Stimulated activated naive B cell treated with anti-CD40 and anti-IgM and Interleukin-4, amounts not matched to agents 10 μg/mL and 1 μg/mL and 100 μg/mL, for 72 hours (primary cell): ENCODE data around the gene KAZALD1.

ENCODE experiments used
- ATAC-seq, 2 donors: fragments of 150-1000 bp; cut with Tn5 transposase; replicated peaks; 2 replicates each; pipeline ENCODE4 v1.10.0; 2021; ENCODE audit warnings: moderate library complexity in 1 of 2
- DNase-seq: peaks from one replicate; pipeline ENCODE4 v3.0.0; 2021
- H3K27ac Mint-ChIP-seq: one replicate; pipeline ENCODE4 v1.8.0; 2022; ENCODE audit warnings: mild to moderate bottlenecking, mixed read lengths
- H3K27me3 Mint-ChIP-seq, 2 donors: one replicate each; pipeline ENCODE4 v1.8.0; 2022; ENCODE audit warnings: mixed read lengths in 2 of 2
- H3K36me3 Mint-ChIP-seq, 2 donors: one replicate each; pipeline ENCODE4 v1.8.0; 2022; ENCODE audit warnings: mixed read lengths in 2 of 2, mild to moderate bottlenecking in 1 of 2
- H3K4me1 Mint-ChIP-seq, 2 donors: one replicate each; pipeline ENCODE4 v1.8.0; 2022; ENCODE audit warnings: mixed read lengths in 2 of 2, mild to moderate bottlenecking in 1 of 2
- H3K4me3 Mint-ChIP-seq, 2 donors: one replicate each; pipeline ENCODE4 v1.8.0; 2022; ENCODE audit warnings: mild to moderate bottlenecking in 2 of 2, mixed read lengths in 2 of 2, moderate library complexity in 1 of 2
- H3K9me3 Mint-ChIP-seq, 2 donors: one replicate each; pipeline ENCODE4 v1.8.0; 2022; ENCODE audit warnings: mixed read lengths in 2 of 2, mild to moderate bottlenecking in 1 of 2

The KAZALD1 gene, protein sequence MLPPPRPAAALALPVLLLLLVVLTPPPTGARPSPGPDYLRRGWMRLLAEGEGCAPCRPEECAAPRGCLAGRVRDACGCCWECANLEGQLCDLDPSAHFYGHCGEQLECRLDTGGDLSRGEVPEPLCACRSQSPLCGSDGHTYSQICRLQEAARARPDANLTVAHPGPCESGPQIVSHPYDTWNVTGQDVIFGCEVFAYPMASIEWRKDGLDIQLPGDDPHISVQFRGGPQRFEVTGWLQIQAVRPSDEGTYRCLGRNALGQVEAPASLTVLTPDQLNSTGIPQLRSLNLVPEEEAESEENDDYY

DNA sequence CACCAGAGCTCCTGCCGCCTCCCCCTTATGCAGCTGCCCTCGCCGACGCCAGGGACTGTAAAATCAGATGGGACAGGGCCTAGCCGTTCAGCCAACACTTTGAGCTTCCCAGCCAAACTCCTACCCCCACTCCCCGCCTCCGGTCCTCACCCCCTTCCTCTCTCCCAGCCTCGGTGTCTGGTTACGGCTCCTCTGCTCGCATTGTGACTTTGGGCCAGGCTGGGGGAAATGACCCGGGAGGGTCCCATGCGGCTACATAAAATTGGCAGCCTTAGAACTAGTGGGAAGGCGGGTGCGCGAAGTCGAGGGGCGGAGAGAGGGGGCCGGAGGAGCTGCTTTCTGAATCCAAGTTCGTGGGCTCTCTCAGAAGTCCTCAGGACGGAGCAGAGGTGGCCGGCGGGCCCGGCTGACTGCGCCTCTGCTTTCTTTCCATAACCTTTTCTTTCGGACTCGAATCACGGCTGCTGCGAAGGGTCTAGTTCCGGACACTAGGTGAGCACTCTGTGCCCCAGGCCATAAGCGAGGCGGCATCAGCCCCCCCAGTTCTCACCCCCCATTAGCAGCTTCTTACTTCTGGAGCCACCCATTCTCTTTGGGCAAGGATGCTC is at the start of gene KAZALD1:
Gene KAZALD1 (plus strand): TSS at position 366 of the 608 bp plus-strand sequence. CDS start 604 bp downstream, outside the sequence.
- no peak for DNase-seq
- no peak for ATAC-seq
- Mint-ChIP-seq H3K36me3 (no peaks in the 10 kb centered on the region), H3K4me1 (peaks cover 21 to 56% of the 10 kb centered on the region in 2 donors), H3K27me3 (peaks cover 23 to 43% of the 10 kb centered on the region in 2 donors), H3K4me3 (peak within 1 kb of the TSS; percentile 98 to 99), H3K9me3 (no peaks in the 10 kb centered on the region), H3K27ac (peak within 1 kb of the TSS; percentile 98)

DNA sequence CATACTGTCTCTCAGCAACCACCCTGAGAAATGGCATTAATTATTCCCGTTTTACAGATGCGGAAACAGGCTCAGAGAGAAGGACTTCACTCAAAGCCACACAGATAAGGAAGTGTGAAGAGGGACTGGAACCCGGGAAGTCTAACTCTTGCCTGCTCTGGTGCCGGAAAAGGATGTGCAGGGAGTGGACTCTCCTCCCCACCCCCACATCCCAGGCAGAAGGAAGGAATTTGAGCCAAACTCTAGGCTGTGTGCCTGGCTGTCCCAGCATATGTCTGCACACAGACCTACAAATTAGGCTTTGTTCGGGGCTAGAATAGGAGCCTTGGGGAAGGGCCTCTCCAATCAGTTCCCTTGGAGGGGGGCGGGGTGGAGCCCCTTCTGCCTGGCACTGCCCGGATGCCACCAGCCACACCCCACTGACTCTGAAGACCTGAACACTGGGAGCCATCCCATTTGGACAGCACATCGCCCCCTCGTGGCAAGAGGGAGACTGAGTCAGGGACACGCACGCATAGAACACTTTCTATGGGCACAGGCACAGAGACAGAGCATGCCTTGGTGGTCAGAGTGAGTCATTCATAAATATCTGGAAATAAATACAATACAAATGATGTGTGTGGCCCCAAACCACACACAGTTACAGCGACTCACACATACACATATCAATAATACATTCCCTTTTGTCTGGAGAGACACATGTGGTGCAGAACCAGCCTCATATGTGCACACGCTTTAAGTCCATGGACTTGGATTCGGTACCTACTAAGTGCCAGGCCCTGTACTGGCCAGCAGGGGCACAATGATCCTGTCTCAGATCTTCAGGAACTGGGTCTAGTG is 49.0 kb upstream of the KAZALD1 start:
- Mint-ChIP-seq H3K27me3 (peaks cover 33 to 36% of the 10 kb centered on the region in 2 donors), H3K9me3 (no peaks in the 10 kb centered on the region), H3K36me3 (no peaks in the 10 kb centered on the region), H3K27ac (peak overlapping the region; percentile 70), H3K4me1 (peaks cover 20 to 24% of the 10 kb centered on the region in 2 donors), H3K4me3 (peak overlapping the region in 1 of 2 donors; percentile 0)
- DNase-seq (peak; percentile 57), ATAC-seq (peak; percentile 91 to 92)

DNA sequence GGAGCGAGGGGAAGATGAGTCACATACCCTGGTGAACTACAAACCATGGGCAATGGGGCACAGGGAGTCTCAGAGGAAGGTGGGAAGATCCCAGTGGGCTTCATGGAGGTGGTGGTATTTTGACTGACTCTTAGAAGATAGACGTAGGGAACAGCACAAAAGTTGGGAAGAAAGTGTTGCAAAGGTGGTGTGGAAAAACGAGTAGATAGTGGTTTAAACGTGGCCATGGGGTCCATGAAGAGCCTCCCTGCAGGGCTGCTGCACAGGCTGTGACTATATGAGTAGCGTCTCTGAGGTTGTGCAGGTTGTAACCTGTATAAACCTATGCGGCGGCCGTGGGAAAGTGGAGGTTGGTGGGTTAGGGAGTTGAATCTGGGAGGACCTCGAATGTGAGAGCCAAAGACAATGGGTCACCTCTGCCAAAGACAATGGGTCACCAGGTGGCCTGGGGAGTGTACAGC is 48.4 kb upstream of the KAZALD1 start:
- Mint-ChIP-seq H3K27ac (peak overlapping the region; percentile 70), H3K4me1 (peaks cover 25 to 31% of the 10 kb centered on the region in 2 donors), H3K27me3 (peaks cover 38 to 42% of the 10 kb centered on the region in 2 donors), H3K4me3 (peak overlapping the region in 1 of 2 donors; percentile 0), H3K36me3 (no peaks in the 10 kb centered on the region), H3K9me3 (no peaks in the 10 kb centered on the region)
- DNase-seq (no peak), ATAC-seq (no peak)

GRCh38 chr10:101014230-101014884 is 47.4 kb upstream of the KAZALD1 start:
- ATAC-seq: peak; percentile 38 to 47
- no peak overlapping the region for H3K4me3 Mint-ChIP-seq
- H3K4me1 Mint-ChIP-seq: peaks cover 28 to 40% of the 10 kb centered on the region in 2 donors
- DNase-seq: peak; percentile 43
- no peak overlapping the region for H3K27ac Mint-ChIP-seq
- H3K27me3 Mint-ChIP-seq: peaks cover 42 to 50% of the 10 kb centered on the region in 2 donors
- no peaks in the 10 kb centered on the region for H3K36me3 Mint-ChIP-seq
- no peaks in the 10 kb centered on the region for H3K9me3 Mint-ChIP-seq

GRCh38 chr10:101014966-101015581 is 46.7 kb upstream of the KAZALD1 start:
- Mint-ChIP-seq H3K27me3 (peaks cover 46 to 54% of the 10 kb centered on the region in 2 donors), H3K36me3 (no peaks in the 10 kb centered on the region), H3K4me1 (peaks cover 29 to 44% of the 10 kb centered on the region in 2 donors), H3K27ac (no peak overlapping the region), H3K9me3 (no peaks in the 10 kb centered on the region), H3K4me3 (no peak overlapping the region)
- DNase-seq: no peak
- no peak for ATAC-seq

GRCh38 chr10:101015582-101015973 is 46.2 kb upstream of the KAZALD1 start:
- Mint-ChIP-seq H3K4me1 (peaks cover 29 to 44% of the 10 kb centered on the region in 2 donors), H3K4me3 (no peak overlapping the region), H3K9me3 (no peaks in the 10 kb centered on the region), H3K27ac (no peak overlapping the region), H3K27me3 (peaks cover 46 to 55% of the 10 kb centered on the region in 2 donors), H3K36me3 (no peaks in the 10 kb centered on the region)
- DNase-seq (no peak), ATAC-seq (no peak)

GRCh38 chr10:101016814-101017213 is 45.0 kb upstream of the KAZALD1 start:
- H3K27ac Mint-ChIP-seq: peak overlapping the region; percentile 1
- no peak overlapping the region for H3K4me3 Mint-ChIP-seq
- peaks cover 29 to 44% of the 10 kb centered on the region in 2 donors for H3K4me1 Mint-ChIP-seq
- peaks cover 50 to 64% of the 10 kb centered on the region in 2 donors for H3K27me3 Mint-ChIP-seq
- no peak for DNase-seq
- no peak for ATAC-seq
- H3K36me3 Mint-ChIP-seq: no peaks in the 10 kb centered on the region
- H3K9me3 Mint-ChIP-seq: no peaks in the 10 kb centered on the region

DNA sequence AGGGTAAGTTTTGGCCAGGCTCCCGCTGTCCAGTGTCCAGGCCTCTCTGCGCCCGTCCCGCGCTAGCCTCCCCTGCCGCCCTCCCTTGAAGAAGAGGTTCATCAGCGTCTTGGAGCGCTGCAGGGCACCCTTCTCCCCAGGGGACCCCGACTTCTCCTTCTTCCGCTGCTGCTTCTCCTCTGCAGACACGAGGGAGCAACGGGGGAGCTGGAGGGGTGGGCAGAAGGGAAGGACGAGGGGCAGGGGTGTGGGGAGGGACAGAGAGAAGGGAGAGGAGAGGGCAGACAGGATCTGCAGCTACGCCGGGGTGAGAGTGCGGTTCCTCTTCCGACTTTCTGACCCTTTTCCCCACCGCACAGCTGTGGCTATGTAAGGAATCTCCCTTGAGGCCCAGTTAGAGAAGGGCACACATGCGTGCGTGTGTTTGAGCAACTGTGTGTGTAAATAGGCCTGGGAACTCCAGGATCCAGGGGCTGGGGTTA is 43.6 kb upstream of the KAZALD1 start:
- Mint-ChIP-seq H3K27ac (peak overlapping the region; percentile 87), H3K4me1 (peaks cover 22 to 38% of the 10 kb centered on the region in 2 donors), H3K4me3 (peak overlapping the region; percentile 61 to 71), H3K9me3 (no peaks in the 10 kb centered on the region), H3K36me3 (no peaks in the 10 kb centered on the region), H3K27me3 (peaks cover 49 to 67% of the 10 kb centered on the region in 2 donors)
- ATAC-seq: peak; percentile 61 to 65
- DNase-seq: no peak

DNA sequence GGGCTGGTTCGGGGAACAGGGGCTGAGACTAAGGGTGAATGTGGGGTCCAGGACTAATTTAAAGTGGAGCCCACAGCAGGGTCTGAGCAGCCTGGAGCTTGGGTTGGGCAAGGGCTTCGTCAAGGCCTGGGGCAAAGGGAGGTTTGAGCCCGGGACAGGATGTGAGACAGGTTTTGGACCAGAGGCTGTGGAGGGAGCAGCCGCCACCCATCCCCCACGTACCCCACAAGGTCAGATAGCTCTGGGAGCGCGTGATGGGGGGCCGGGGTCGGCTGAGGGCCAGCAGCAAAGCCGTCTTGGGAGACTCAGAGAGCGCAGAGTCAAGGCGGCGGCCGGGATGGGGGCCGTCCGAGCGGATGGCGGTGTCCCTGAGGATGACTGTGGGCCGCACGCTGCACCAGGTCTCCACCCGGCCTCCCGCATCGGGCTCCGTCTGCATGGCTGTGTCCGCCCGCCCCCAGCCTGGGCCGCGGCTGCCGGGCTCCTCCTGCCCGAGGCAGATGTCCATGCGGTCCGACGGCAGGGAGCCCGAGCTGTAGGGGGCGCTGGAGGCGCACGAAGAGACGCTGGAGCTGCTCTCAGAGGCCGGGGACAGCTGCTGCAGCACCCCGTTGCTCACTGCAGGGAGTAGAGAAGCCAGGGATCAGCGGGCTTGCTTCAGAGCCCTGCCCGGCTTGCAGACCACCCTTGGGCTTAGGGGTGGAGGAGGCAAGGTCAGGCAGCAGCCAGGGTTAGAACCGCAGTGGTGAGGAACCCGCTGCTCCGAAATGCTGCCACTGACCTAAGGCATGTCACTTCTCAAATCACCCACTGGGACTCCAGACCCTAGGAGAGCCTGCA is 43.0 kb upstream of the KAZALD1 start:
- ATAC-seq (peak; percentile 79 to 80), DNase-seq (peak; percentile 65)
- Mint-ChIP-seq H3K4me3 (peak overlapping the region; percentile 61 to 71), H3K4me1 (peaks cover 18 to 34% of the 10 kb centered on the region in 2 donors), H3K27ac (peak overlapping the region; percentile 87), H3K36me3 (no peaks in the 10 kb centered on the region), H3K9me3 (no peaks in the 10 kb centered on the region), H3K27me3 (peaks cover 47 to 63% of the 10 kb centered on the region in 2 donors)

GRCh38 chr10:101019440-101019703 is 42.4 kb upstream of the KAZALD1 start:
- Mint-ChIP-seq H3K4me3 (peak overlapping the region in 1 of 2 donors; percentile 9), H3K36me3 (no peaks in the 10 kb centered on the region), H3K9me3 (no peaks in the 10 kb centered on the region), H3K4me1 (peaks cover 16 to 29% of the 10 kb centered on the region in 2 donors), H3K27ac (no peak overlapping the region), H3K27me3 (peaks cover 45 to 63% of the 10 kb centered on the region in 2 donors)
- ATAC-seq (no peak), DNase-seq (no peak)

- H3K9me3 Mint-ChIP-seq: no peaks in the 10 kb centered on the region
- H3K27me3 Mint-ChIP-seq: peaks cover 36 to 55% of the 10 kb centered on the region in 2 donors
- no peak for DNase-seq
- H3K4me3 Mint-ChIP-seq: no peak overlapping the region
- ATAC-seq: no peak
- no peak overlapping the region for H3K27ac Mint-ChIP-seq
- H3K4me1 Mint-ChIP-seq: peaks cover 11 to 25% of the 10 kb centered on the region in 2 donors
- H3K36me3 Mint-ChIP-seq: no peaks in the 10 kb centered on the region
These were observed 41.2 kb upstream of the KAZALD1 start for GRCh38 chr10:101020427-101021075.

DNA sequence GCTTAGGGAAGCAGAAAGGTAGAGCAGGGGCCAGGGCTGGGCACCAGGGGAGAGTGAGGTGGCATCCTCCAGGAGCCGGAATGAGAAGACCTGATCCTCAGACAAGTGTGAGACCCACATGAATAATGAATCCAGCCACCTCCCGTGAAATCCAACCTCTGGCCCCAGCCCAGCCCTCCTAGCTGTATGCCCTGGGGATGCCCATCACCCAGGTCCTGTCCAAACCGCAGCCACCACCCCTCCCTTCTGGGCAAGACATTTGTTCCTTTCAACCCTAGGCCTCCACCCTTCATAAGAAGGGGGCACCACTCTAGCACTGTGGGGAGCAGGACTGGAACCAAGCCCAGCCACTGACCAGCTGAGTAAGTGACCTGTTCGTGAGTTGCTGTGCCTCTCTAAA is 40.5 kb upstream of the KAZALD1 start:
- H3K4me1 Mint-ChIP-seq: peaks cover 11 to 25% of the 10 kb centered on the region in 2 donors
- no peak overlapping the region for H3K4me3 Mint-ChIP-seq

More for the DNA sequence above, 40.5 kb upstream of the KAZALD1 start:
- DNase-seq (no peak), ATAC-seq (no peak)
- H3K36me3 Mint-ChIP-seq: no peaks in the 10 kb centered on the region
- H3K27me3 Mint-ChIP-seq: peaks cover 32 to 48% of the 10 kb centered on the region in 2 donors
- no peak overlapping the region for H3K27ac Mint-ChIP-seq
- no peaks in the 10 kb centered on the region for H3K9me3 Mint-ChIP-seq
